Cardiac fibroblast (primary cell): ENCODE results near the gene TMPRSS2.

Experiments
- DNase-seq, 2 donors: peaks; one replicate each; pipeline versions ENCODE4 v3.0.0 to v3.0.0-alpha.2; 2010; ENCODE audit warnings: low read depth in 2 of 2
- H3K4me3 ChIP-seq, 2 donors: replicated peaks in 1 of 2; 1 replicate in 1 of 2; 2 replicates in 1 of 2; pipeline ENCODE4 v1.5.1; 2011; ENCODE audit warnings: low read depth in 2 of 2, low read length in 2 of 2, mild to moderate bottlenecking in 2 of 2, moderate library complexity in 1 of 2
- TF ChIP-seq, protein P1 (sequence below): IDR thresholded peaks from one replicate; pipeline ENCODE4 v1.5.1; 2011; ENCODE audit warnings: low read depth, mild to moderate bottlenecking, low read length, inconsistent platforms

TMPRSS2 gene

DNA sequence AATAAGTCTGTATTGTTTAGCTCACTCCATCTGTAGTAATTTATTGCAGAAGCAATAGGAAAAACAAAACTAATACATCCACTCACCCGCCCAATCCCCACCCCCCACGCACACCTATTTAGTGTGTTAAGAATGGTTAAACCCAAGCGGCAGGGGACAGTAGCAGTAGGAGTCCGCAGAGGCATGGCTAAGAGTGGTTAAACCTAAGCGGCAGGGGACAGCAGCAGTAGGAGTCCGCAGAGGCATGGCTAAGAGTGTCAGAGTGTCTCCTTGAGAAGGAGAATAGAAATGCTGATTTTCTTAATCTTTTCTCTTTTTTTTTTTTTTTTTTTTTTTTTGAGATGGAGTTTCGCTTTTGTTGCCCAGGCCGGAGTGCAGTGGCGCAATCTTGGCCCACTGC is 34.8 kb upstream of the TMPRSS2 start:
- H3K4me3 ChIP-seq, result no peak overlapping the region
- TF ChIP-seq, protein P1, sequence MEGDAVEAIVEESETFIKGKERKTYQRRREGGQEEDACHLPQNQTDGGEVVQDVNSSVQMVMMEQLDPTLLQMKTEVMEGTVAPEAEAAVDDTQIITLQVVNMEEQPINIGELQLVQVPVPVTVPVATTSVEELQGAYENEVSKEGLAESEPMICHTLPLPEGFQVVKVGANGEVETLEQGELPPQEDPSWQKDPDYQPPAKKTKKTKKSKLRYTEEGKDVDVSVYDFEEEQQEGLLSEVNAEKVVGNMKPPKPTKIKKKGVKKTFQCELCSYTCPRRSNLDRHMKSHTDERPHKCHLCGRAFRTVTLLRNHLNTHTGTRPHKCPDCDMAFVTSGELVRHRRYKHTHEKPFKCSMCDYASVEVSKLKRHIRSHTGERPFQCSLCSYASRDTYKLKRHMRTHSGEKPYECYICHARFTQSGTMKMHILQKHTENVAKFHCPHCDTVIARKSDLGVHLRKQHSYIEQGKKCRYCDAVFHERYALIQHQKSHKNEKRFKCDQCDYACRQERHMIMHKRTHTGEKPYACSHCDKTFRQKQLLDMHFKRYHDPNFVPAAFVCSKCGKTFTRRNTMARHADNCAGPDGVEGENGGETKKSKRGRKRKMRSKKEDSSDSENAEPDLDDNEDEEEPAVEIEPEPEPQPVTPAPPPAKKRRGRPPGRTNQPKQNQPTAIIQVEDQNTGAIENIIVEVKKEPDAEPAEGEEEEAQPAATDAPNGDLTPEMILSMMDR, result no peak

DNA sequence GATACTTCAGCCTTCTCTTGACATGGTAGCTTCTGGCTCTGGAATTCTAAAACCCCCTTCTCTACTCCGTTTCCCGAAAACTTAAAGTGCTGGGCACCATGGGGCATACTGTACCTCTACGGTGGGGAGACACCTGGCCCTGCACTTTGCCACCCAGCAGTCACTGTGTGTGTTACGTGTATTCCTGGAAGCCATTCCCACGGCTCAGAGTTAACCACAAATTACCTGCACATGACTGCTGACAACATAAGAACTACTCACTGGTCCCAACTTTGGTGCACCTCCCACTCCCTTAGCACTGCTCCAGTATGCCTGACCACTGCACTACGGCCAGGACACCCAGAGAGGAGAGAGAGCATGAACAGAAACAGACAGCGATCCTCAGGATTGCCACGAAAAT is 29.4 kb upstream of the TMPRSS2 start:
- TF ChIP-seq, protein P1, result no peak

More for the DNA sequence above, 34.8 kb upstream of the TMPRSS2 start:
- no peak for DNase-seq

DNA sequence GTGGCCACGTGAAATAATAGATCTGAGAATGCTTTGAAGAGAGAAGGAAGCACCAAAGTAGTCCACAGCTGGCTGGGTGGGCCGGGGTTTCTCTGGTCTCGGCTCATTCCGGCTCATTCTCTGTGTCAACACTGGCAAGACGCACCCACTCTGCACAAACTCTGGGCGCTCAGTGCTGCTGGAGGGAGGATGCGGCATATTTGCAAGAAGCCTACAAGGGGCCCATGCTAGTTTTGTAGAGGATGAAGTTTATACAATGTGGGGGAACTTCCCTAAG is 28.8 kb upstream of the TMPRSS2 start:
- H3K4me3 ChIP-seq, result no peak overlapping the region
- TF ChIP-seq, protein P1, result no peak
- DNase-seq, result no peak

More for the DNA sequence above, 29.4 kb upstream of the TMPRSS2 start:
- no peak overlapping the region for H3K4me3 ChIP-seq
- DNase-seq, result no peak

DNA sequence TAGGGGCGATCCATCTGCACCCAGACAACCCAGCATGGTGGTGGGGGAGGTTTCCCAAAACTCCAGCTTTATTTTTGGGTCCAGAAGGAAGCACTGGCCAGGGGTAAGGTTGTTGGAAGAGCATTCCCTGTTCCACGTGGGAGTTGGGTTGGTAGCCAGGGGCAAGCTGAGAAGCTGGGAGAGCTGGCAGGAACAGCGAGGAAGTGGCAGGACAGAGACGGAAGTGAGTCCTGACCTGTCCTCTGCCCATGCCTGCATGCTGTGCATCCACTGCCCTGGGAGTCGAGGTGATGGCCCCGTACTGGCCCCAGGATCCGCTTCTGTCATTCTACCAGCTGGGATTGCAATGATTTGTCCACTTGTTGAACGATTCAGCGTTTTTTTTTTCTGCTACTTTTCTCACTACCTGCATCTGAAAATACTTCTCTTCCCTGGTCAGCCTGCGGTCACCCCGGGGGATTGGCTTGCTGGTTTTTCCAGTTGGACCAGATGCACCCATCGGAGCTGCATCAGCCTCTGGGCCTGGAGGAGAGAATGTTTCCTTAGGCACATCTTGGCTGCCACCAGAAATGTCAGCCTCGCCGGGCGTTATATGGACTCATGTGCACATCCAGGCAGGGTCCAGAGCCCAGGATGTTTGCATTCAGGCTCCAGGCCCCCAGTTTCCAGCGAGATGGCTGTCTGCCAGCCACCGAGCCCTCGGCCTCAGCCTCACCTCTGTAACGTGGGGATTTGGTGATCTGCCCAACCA is 28.3 kb upstream of the TMPRSS2 start:
- TF ChIP-seq, protein P1, result no peak

DNA sequence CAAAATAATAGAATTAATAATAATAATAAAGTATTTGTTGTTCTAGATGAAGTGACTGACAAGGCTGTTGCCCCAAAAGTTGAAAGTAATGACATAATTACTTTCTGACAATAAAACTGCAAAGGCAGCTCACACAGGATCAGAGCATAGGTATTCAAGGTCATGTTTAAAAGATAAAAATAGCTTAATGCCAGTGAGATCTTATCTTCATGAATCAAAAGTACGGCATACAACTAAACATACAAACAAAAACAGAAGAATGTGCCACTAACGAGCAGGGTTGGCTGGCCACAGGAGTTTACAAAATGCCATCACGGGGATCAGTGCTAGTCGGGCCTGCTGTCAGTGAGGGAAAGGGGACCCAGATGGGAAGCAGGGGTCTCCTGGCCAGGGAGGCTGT is 22.4 kb upstream of the TMPRSS2 start:
- DNase-seq, result no peak
- no peak overlapping the region for H3K4me3 ChIP-seq
- TF ChIP-seq, protein P1, result no peak

More for the DNA sequence above, 28.3 kb upstream of the TMPRSS2 start:
- H3K4me3 ChIP-seq, result no peak overlapping the region
- DNase-seq, result no peak

DNA sequence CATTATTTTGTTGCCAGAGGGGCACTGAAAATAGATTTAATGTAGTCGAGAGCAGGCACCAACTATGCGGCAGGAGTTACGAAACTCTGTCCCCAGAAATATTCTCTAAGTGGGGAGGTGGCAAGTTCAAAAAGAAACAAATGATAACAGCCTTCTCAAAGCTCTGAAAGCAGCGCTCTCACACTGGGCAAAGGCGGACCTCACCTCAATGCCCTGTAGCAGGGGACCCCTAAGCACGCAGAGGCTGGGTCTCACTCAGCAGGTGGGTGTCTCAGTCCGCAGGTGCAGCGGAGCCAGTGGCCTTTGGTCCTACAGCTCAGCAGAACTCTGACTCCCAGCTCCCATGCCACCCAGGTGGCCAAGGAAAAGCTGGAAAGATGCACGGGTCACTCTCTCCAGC is 21.8 kb upstream of the TMPRSS2 start:
- TF ChIP-seq, protein P1, result no peak
- no peak overlapping the region for H3K4me3 ChIP-seq
- no peak for DNase-seq
